IMR-90 (cell line): ENCODE data around the gene NEDD1.

ENCODE experiments used
- CTCF ChIP-seq: conservative IDR thresholded peaks from 2 replicates; pipeline ENCODE4 v1.5.1; 2012; ENCODE audit warnings: mild to moderate bottlenecking, low read depth, low read length, improper control_type of control experiment
- POLR2A ChIP-seq: IDR thresholded peaks from 2 replicates; pipeline ENCODE4 v1.6.1; 2012; ENCODE audit warnings: mild to moderate bottlenecking, low read depth, low read length
- RAD21 ChIP-seq: IDR thresholded peaks from 2 replicates; pipeline ENCODE4 v1.6.1; 2012; ENCODE audit warnings: low read length, improper control_type of control experiment
- RCOR1 ChIP-seq: IDR thresholded peaks from 2 replicates; pipeline ENCODE4 v1.6.1; 2012; ENCODE audit warnings: mild to moderate bottlenecking, low read length, improper control_type of control experiment; ENCODE audit not compliant: insufficient replicate concordance
- SMC3 ChIP-seq: fragments of 150-350 bp; IDR thresholded peaks from 2 replicates; pipeline ENCODE4 v1.6.1; 2016; ENCODE audit warnings: low read depth, mild to moderate bottlenecking, antibody characterized with exemption, low read length, moderate library complexity
- USF2 ChIP-seq: fragments of 150-350 bp; IDR thresholded peaks from 2 replicates; pipeline ENCODE4 v1.6.1; 2017; ENCODE audit warnings: mild to moderate bottlenecking, antibody characterized with exemption, low read length, low read depth
- TF ChIP-seq, protein P1 (sequence below): fragments of 150-350 bp; IDR thresholded peaks from 2 replicates; pipeline ENCODE4 v1.6.1; 2016; ENCODE audit warnings: low read depth, mild to moderate bottlenecking, low read length, moderate library complexity, borderline replicate concordance

DNA sequence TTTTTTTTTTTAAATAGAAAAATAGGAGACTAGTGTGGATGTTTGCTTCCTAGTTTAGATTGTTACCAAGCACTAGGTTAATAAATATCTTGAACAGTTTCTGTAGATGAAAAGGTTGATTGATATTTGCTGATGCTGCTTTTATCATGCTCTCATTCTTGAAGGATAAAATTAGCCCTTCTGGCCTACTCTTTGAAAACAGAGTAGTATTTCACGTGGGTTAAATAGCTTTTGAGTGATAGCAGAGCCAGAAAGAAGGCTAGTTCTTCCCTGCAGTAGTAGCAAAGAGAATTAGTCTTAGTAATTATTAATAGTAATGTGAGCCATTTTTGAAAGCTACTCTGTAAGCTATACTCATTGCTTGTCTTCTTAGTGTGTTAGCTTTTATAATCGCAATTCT lies 5.2 kb downstream of the NEDD1 start:
- TF ChIP-seq CTCF (no peak), SMC3 (no peak), POLR2A (no peak), RAD21 (no peak), RCOR1 (no peak), USF2 (no peak)
- TF ChIP-seq, protein P1, sequence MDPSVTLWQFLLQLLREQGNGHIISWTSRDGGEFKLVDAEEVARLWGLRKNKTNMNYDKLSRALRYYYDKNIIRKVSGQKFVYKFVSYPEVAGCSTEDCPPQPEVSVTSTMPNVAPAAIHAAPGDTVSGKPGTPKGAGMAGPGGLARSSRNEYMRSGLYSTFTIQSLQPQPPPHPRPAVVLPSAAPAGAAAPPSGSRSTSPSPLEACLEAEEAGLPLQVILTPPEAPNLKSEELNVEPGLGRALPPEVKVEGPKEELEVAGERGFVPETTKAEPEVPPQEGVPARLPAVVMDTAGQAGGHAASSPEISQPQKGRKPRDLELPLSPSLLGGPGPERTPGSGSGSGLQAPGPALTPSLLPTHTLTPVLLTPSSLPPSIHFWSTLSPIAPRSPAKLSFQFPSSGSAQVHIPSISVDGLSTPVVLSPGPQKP, result no peak
